Activated CD4-positive, alpha-beta T cell treated with anti-CD3 and anti-CD28 coated beads for 4 hours (primary cell): Measurements from ENCODE around the gene TRAF3IP1.
"Not testable (repeated sequence)": the region's sequence is repeated elsewhere in the genome, so short reads cannot be mapped to it uniquely, and the experiment has no call there.

Source experiments
- DNase-seq, 2 donors: peaks; one replicate each; pipeline ENCODE4 v3.0.0-alpha.2; 2020

Gene TRAF3IP1

GRCh38 chr2:238320246-238320647 is at the start of gene TRAF3IP1:
TRAF3IP1 (plus strand) TSS chr2:238320518; CDS start chr2:238320663, 145 bp downstream.
- DNase-seq, result peak; percentile 80 to 81

DNA sequence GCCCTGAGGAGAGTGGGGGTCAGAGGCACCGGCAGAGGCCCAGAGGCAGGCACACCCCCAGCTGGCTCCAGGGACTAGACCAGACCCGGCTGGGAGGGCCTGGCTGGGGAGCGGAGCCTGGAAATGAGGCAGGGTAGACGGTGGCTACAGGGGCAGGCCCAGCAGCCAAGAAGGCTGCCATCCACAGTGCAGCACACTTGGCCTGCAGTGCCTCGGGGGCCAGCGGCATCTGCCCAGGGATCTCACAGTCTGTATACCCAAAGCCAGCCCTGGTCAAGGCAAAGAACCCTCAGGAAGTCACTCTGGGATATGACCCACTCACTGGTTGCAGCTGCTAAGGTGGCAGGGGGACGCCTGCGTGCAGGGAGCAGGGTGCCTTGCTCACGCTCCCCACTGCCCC is 49.7 kb upstream of the TRAF3IP1 start:
- no peak for DNase-seq

DNA sequence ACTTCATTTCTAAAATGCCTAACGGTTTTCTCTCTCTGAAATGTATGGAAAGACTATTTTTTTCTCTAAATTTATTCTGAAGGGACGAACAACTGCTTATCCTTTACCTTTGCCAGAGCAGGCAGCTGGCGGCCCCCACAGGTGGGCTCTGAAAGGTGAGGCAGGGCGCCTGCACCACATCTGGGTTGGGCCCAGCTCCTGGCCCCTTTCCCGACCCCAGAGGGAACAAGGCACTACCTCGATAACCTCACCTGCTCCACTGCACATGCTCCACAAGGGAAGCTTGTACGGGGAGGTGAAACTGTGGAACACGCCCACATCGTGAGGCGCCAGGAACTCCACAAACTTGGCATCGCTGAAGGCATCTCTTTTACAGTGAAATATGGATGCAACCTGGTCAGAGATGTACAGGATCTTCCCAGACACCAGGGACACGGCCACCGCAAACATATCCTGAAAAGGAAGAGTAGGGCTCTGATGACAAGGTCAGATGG is 49.2 kb upstream of the TRAF3IP1 start:
- no peak for DNase-seq

DNA sequence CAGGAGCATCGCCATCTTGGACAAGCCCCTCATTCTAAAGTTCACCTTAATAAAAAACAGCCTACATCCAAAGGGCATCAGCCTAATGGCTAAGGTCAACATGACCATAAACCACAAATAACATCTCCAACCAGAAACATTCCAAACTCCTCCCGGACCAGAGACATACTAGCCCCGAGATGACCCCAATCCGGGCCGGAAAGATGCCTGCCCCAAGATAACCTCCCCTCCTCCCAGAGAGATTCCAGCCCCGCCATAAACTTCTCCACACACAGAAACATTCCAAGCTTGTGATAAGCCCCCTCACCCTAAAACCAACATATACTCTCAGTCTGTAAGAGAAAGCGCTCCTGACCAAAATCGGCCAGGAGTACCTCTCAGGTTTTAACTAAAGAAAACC is 48.6 kb upstream of the TRAF3IP1 start:
- not testable (repeated sequence) for DNase-seq

- no peak for DNase-seq
Observed at GRCh38 chr2:238272156-238272555, 48.2 kb upstream of the TRAF3IP1 start.

GRCh38 chr2:238273433-238273832 is 46.9 kb upstream of the TRAF3IP1 start:
- DNase-seq, result not testable (repeated sequence)

GRCh38 chr2:238274152-238274865 is 46.0 kb upstream of the TRAF3IP1 start:
- DNase-seq, result no peak

DNA sequence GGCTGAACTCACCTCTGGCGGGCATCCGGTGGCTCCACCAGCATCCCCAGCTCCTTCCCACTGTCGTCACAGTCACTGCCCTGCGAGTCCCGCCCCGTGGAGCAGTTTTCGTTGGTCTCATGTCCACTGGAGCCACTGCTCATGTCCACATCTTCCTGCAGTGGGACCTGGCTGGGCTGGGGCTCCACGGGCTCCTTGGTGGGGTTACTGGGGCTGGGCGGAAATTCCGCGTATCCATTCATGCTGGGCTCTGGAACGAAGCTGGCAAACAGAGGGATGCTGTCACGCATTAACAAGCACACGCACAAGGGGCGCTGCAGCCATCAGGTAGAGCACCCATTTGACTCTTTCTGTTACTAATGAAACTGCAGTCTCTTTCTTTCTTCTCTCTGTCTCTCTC is 42.6 kb upstream of the TRAF3IP1 start:
- no peak for DNase-seq

- no peak for DNase-seq
Observed at GRCh38 chr2:238278626-238279323, 41.5 kb upstream of the TRAF3IP1 start.

- no peak for DNase-seq
Observed at GRCh38 chr2:238279324-238279682, 41.0 kb upstream of the TRAF3IP1 start.

- no peak for DNase-seq
Observed at GRCh38 chr2:238280083-238280825, 40.1 kb upstream of the TRAF3IP1 start.

DNA sequence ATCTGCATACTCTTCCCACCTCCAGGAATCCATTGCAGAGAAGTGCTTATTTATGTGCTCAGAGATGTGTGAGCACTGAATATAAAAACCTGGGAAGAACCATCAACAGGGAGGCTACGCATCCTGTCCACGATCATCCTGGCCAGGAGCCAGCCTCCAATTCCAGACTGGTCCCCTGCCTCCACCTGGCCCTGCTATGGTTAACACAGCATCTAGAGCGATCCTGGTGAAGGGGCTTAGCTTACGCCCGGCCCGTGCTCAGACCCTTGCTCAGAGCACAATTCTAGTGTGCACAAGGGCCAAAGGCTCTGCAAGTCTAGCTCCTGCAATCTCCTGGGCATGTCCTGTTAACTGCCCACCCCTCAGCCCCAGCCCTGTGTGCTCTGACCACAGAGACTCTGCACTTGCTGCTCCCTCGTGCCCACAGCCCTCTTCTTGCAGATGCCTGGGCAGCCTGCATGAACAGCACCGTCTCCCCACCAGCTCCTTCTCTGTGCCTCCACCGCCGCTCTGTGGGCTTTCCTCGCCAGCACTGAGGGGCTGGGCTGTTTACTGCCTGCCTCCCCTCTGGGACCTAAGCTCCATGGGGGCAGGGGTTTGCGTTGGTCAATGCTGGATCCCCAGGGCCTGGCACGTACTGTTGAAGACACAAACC is 38.4 kb upstream of the TRAF3IP1 start:
- no peak for DNase-seq

DNA sequence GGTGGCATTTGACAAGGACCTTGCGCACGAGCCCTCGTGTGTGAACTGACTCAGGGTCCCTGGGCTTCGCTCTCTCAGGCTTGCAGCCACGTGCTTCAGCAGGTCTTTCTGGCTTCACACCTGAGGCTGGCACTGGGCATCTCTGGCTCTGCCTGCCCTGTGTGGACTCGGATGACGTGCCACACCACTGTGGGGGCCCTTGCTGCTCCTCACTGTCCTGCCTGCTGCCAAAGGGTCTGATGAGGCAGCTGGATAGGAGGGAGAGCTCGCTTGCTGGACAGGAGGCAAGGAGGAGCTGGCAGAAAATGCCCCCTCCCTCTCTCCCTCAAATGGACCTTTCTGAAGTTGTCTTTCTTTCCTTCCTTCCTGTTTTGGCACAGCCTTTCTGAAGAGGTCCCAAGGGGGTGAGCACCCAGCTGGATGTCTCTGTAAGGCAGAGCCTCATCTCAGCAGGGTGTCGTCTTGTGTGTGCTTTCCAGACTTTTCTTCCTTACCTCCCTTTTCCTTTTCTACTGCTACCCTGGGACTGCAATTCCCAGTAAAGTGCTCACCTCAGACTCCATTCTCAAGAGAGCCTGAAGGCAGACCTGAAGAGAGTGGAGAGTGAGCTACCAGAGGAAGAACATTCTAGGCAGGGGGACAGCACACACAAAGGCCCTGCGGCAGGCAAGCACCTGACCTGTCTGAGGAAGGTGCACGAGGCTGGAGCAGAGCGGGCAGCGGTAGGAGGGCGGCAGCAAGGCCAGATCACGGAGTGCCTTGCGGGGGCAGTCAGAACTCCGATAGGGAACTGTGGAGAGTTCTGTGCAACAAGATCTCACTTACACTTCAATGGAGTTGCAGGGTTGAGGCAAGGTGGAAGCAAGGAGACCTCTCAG is 37.2 kb upstream of the TRAF3IP1 start:
- no peak for DNase-seq

- DNase-seq, result no peak
Observed at GRCh38 chr2:238284802-238285515, 35.4 kb upstream of the TRAF3IP1 start.

DNA sequence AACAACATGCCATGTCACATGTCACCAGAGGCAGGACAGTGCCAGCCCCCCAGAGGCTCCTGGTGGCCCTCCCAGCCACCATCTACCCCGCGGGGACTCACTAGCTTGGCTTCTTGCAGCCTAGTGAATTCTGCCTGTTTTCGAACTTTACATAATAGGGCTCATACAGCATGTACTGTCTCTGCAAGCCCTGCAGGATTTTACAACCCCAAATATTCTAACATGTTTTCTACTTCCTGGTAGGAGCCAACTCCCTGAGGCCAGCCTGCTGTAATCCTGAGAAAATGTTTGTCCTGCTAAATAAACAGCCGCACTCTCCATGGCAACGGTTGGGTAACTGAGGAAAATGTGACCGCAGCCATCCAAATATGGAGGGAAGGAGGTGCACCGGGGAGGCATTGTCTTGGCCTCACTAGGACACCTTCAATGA is 34.6 kb upstream of the TRAF3IP1 start:
- DNase-seq, result no peak

DNA sequence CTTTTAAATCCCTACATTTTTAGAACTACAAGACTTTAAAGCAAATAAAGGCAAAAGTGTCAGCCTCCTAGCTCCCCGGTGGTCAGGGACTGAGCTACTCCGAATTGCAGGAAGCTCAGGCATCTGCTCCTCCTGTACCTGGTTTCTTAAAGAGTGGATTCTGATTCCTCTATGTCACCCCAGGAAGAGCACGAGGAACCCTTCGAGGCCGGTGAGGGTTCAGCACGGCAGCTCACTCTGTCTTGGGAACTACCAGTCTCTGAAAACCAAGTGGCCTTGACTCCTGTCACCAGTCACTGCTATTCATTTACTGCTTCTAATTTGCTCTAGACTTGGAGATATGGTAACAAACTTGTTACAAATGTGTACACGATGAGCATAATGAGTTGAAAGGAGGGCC is 34.2 kb upstream of the TRAF3IP1 start:
- DNase-seq, result no peak

DNA sequence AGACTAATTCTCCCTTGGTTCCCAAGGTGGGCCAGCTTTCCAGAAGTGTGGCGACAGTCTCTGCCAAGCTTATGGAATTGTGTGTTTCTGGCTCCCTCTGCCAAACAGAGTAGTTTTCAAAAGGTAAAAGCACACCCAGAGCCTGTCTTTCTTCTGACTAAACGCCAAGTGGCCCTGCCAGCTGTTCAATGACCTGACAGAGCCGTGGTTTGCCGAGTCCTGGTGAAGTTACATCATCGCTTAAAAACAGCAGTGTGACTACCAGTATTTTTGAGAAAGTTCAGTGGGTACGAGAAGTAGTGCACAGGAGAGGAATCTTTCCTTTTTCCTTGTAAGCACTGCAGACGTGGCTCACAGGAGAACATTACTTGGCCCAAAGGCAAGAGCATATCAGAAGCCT is 33.8 kb upstream of the TRAF3IP1 start:
- DNase-seq, result no peak

- peak; percentile 44 to 49 for DNase-seq
Observed at GRCh38 chr2:238286987-238287736, 33.2 kb upstream of the TRAF3IP1 start.

GRCh38 chr2:238287737-238288649 is 32.3 kb upstream of the TRAF3IP1 start, which contains the start of gene PER2:
PER2 (minus strand) TSS chr2:238288610; CDS start chr2:238277936, 10,674 bp downstream.
- peak; percentile 36 to 43 for DNase-seq
